NCI-H526 treated with DMSO at 0.1 percent for 48 hours (cell line): ENCODE measurements around the gene NDUFS3.
"Not testable (repeated sequence)": the region's sequence is repeated elsewhere in the genome, so short reads cannot be mapped to it uniquely, and the experiment has no call there.

Source experiments
- DNase-seq: peaks from one replicate; lab custom pipeline; 2025; lab: John Stamatoyannopoulos, UW

Gene NDUFS3

DNA sequence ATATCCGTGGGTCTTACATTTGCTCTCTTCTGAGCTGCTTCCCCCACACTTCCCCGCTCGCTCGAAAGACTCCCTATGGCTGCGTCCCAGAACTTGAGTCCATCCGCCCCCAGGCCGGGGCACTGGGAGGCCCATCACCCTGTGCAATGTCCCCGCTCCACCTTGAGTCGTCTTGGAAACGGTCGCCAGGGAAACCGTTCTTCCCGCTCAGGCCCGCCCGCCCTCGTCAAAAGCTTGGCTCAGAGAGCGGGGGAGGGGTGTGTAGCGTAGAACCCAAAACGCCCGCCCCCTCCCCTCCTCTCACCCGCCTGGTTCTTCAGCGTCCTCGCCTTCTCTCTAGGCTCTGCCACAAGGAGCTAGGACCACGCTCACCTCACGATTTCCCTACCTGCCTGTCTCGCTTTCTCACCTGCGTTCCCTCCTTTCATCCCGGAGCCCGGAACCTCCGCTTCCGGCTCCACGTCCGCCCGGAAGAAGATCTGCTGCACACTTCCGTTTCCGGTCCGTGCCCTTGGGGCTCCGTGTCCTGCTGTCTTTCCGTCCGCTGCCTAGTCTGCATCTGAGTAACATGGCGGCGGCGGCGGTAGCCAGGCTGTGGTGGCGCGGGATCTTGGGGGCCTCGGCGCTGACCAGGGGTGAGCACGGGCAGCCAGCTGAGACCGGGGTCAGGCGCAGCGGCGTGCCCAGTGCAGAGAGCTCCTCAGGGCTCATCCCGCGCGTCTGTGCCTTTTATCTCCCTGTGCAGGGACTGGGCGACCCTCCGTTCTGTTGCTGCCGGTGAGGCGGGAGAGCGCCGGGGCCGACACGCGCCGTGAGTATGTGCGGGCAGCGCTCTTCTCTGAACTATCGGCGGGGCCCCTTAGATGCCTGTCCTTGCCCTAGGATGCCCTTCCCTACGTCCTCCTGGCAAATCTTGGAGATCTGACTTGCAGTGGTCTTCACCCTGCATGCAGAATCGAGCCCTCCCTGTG is at the start of gene NDUFS3, which contains the start of gene KBTBD4:
Gene NDUFS3 (plus strand): TSS at position 551 of the 971 bp plus-strand sequence. CDS start 18 bp downstream, at position 569.
Gene KBTBD4 (minus strand): TSS at position 447 of the 971 bp plus-strand sequence. CDS start 19 bp downstream, at position 428.
- peak; percentile 95 for DNase-seq

DNA sequence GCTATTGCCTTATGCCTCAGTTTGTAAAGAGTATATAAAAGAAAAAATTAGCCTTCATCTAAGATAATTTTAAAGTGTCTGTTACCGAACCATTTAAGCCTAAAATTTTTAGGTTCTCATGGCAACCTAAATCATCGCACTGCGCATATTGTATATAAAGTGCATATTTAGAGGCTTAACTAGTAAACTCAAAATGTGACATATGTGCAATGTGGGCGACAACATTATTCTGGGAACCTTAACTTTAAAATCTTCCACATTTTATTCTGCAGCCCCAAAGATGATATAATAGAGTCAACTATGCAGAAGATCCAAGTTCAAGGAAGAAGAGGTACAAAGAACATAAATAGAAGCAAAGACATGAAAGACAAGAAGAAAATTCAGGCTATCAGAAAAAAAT is 48.9 kb upstream of the NDUFS3 start:
- no peak for DNase-seq

DNA sequence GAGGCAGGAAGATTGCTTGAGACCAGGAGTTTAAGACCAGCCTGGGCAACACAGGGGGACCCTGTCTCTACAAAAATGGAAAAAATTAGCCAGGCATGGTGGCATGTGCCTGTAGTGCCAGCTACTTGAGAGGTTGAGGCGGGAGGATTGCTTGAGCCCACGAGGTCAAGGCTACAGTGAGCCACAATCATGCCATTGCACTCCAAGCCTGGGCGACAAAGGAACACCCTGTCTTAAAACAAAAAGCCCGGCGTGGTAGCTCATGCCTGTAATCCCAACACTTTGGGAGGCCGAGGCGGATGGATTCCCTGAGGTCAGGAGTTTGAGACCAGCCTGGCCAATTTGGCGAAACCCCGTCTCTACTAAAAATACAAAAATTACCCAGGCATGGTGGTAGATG is 48.2 kb upstream of the NDUFS3 start:
- not testable (repeated sequence) for DNase-seq

DNA sequence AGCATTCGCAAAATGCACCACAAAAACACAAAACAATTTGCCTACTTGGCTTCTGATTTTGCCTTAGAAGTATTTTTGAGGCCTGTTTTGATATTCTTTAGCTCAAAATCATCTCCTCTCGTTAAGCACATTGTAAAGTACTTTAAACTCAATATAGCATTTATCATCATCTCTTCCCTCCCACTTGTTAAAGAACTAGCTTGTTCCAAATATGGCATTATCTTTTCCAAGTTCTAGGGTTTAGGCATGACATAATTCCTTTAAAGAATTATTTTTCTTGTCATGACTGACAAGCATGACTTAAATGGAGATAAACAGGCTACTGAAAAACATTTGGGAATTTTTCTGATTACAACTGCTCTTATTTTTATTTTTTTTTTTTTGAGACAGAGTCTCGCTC is 47.2 kb upstream of the NDUFS3 start:
- no peak for DNase-seq

DNA sequence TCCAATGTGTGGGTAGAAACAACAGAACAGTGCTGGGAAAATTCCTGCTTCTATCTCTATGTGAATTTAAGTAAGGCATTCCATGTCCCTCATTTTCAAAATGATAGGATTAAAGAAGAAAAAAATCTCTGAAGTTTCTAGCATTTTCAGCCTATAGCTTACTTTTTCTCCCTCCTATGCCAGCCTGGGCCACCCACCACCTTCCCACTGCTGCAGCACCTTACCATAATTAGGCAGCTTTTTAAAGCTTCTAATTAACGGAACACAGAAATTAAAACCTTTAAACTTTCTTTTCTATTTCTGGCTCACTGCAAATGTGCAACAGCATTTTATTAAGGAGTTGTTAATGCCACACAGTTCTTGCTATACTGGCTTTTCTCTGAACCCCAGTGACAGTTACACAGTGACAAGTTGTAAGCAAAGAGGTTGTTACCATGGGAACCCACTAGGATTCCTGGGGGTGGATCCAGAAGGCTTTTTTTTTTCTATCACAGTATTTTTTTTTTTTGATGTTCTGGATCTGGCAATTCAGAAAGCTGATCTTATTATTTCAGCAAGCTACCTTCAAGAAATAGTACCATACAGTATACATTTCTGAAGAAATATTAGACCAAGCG is 46.2 kb upstream of the NDUFS3 start:
- no peak for DNase-seq

DNA sequence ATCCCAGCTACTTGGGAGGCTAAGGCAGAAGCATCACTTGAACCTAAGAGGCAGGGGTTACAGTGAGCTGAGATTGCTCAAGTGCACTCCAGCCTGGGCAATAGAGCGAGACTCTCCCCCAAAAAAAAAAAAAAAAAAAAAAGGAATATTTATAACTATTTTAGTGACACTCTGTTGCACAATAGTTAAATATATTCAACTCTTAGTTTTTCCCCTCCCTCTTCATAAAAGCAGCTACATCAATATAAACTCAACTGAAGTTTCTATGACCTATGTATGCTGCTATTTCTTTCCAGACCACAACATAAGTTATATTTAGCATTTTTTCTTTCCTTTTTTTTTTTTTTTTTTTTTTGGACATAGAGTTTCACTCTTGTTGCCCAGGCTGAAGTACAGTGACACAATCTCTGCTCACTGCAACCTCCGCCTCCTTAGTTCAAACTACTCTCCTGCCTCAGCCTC is 45.2 kb upstream of the NDUFS3 start:
- no peak for DNase-seq

DNA sequence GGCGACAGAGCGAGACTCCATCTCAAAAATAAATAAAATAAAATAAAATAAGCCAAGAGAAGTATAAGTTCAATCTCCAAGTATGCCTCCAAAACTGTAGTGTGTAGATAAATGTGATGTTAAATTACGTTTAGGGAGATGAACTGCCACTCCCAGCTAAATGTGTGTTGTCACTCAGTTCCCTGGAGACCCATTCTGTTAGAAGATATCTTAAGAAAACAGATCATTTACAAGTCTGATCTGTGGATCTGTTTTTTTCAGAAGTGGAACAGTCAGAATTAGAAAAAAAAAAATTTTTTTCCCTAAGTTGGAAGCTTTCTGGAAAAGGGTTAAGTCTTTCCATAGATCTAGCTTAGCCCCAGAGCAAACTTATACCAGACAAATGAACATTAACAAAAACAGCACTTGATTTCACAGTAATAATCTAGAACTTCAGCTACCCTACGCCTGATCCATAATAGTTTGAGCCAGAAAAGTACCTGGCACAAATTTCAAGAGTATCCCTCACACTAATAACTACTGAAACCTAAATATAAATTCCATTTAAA is 44.1 kb upstream of the NDUFS3 start:
- DNase-seq, result no peak

DNA sequence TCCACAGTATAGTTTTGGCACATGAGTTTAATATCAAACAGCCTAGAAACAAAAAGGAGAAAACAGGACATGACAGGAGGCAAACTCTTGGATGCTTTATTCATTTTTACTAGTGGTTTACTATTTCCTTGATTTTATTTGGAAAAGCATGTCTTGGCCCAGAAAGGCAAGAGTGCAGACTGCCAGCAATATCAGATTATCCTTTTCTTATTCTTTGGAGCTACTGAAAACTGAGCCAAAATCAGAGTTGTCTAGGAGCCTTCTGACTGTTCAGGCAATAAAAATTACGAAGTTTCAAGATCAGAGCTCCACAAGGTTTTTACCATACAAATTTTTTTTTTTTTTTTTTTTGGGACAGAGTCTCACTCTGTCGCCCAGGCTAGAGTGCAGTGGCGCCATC is 42.0 kb upstream of the NDUFS3 start:
- DNase-seq, result no peak

DNA sequence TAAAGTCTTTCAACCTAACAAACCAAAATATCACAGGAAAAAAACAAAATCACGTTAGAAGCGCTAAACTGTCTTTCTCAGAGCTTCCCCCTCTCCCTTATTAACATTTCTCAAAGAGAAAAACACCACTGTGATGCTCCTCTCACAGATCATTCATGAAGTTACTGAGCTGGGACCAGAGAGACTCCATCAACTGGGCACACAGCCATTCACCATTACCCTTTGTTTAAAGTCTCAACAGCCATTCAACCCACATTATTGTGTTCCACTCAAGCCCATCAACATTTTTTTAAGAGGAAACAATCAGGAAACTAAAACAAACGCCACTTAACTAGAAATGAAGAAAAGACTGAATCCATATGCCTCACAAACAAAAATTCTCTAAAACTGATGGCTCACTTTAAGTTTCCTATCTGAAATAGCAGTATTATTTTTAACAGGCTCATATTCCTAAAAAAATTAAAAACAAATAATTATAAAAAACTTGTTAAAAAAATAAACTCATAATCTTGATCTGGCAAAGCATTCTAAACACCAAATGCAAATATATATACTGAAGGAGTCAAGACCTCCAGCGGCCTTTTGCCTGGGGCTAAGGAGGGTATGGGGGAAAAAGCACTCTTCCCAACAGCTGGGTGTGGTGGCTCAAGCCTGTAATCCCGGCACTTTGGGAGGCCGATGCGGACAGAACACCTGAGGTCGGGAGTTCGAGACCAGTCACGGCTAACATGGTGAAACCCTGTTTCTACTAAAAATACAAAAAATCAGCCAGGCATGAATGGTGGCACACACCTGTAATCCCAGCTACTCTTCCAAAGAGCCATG is 39.9 kb upstream of the NDUFS3 start:
- no peak for DNase-seq

DNA sequence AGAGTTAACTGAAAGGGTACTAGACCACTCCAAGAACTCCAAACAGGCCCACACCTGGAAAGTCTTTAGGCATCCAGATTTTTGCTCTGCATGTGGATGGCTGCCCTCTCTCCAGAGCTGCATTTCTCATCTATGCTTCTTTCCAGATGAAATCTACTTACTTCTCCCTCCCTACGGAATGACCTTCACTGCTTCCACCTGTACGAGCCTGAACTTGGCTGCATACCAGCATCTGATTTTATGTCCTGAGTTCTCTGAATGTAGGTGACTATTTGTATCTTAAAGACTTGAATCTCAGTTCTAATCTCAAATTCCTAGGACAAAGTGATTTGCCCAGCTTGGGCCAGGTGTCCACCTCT is 39.2 kb upstream of the NDUFS3 start:
- DNase-seq, result no peak

DNA sequence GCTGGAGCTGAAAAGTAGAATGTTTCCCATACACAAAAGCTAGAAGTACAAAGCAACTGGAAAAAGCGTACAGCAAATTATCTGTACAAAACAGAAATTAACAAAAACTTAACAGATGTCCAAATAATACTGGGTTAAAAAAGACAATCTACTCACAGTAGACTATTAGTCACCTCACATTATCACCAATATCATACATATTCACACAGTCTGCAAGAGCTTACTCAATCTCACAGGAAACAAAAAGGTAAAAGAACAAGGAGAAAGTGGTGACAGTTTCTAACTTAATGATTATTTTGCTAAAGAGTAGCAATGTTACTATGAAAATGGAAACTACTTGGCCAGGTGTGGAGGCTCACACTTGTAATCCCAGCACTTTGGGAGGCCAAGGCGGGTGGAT is 37.8 kb upstream of the NDUFS3 start:
- DNase-seq, result no peak

DNA sequence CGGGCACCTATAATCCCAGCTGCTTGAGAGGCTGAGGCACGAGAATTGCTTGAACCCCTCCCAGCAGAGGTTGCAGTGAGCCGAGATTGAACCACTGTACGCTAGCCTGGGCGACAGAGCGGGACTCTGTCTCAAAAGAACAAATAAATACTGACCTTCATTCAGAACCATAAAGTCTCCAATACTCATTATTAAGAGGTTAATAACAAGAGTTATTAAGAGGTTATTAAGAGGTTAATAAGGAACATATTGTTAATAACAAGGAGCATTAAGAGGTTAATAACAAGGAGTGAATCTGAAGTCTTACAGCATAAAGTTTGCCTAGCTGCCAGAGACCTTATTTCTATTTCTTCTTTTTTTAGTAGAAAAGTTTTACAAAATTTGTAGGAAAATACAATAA is 33.6 kb upstream of the NDUFS3 start:
- no peak for DNase-seq

DNA sequence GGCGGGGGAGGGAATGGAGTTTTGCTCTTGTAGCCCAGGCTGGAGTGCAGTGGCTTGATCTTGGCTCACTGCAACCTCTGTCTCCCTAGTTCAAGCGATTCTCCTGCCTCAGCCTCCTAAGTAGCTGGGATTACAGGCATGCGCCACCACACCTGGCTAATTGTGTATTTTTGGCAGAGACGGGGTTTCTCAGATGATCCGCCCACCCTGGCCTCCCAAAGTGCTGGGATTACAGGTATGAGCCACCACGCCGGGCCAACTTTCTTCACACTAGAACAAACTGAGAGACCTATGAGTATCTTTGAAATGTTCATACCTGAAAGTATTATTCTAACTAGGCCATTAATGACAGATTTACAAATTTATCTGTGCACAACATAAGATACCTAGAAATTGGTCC is 32.6 kb upstream of the NDUFS3 start:
- DNase-seq, result not testable (repeated sequence)

DNA sequence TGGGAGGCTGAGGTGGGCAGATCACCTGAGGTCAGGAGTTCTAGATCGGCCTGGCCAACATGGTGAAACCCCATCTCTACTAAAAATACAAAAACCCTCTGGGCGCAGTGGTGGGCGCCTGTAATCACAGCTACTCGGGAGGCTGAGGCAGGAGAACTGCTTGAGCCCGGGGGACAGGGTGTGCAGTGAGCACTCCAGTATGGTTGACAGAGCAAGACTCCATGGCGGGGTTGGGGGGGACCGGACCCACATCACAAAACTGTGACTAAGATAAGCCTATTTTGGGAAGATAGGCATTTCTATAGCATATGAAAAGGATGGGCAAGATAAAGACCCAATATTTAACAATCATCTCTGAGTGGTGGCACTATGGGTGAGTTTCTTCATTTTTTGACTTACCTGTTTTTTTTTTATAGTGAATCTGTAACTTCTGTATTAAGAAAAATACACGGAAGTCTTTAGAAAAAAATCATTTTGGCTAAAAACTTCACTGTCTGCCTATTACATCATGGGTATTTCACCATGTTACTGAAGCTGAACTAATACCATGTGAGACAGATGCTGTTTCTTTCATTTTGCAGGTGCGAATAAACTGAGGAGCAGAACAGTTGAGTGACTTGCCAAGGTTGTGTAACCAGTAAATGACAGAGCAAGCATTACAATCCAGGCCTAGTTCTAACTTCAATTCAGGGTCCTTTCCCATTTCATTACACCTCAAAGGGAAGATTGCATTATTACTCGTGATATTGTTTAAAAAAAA is 28.4 kb upstream of the NDUFS3 start:
- no peak for DNase-seq

DNA sequence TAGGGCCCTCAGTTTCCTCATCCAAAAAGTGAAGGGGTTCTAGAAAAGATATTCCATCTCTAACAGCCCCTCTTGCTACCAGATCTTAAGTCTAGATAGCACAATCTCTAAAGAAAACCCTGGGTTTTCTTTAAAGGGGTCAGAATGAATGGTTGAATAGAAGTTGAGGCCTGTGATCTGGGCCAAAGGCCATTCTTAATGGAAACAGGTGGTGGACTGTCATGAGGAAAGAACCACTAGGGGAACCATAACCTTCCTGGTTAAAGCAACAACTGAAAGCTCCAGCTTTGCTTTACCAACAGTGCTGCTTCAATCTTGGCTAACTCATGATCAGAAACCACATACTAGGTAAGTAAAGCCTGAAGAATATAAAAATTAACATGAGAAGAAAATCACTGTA is 27.8 kb upstream of the NDUFS3 start:
- no peak for DNase-seq

DNA sequence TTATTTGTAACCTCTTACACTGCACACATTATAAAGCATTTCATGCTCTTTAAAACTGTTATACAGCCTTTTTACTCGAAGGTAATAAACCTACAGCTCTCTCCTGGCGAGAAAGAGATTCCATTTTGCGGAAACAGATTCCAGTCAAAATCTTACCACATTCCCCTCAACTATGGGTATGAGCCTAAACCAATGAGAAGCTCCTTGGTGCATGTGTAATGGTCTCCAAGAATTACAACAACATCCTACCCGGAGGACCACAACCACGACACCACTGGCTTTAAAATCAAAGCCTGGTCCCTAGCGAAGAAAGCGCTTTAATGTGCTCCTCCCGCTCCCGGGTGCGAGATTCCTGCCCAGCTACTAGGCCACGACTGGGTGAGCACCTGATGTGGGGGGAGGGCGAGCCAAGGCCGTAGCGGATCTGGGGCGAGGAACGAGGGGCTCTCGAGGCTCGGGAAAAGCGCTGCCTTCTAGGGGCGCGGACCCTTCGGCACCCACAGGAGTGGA is 26.8 kb upstream of the NDUFS3 start:
- DNase-seq, result peak; percentile 33

DNA sequence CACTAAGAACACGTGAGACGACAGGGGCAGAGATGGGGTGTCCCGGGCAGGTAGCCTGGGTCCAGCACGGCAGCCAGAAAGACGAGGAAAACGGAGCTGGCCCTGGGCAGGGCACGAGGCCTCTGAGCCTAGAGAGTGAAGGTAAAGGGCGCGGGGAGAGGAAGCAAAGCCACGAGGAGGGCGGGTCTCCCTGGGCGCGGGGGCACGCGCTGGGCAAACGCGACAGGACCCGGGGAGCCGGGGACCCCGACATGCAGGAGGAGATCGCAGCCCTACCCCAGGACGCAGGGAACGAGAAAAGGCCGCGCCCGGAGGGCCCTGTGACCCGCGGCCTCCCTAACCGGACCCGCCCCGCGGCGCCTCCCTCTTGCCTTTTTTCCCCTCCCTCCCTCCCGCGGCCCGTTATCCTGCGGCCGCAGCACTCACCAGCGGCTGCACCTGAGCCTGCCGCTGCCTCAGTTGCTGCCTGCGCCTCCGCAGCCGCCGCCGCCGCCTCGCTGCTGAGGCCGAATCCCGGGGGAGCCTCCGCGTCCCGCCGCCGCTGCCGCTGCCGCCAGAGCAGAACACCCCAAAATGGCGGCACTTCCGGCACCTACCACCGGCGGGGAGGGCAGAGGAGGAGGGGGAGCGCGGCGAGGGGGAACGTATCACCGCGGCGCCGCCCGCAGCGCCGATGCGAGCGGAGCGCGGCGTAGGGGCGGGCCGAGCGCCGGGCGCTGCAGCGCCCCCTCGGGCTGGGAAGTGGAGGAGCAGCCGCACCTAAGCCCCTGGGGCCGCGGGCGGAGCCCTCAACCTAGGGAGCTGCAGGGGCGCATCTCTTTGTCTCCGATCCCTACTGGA is 26.1 kb upstream of the NDUFS3 start, which contains the start of gene CELF1:
Gene CELF1 (minus strand): TSS at position 567 of the 840 bp plus-strand sequence. CDS start 53,609 bp downstream, outside the sequence.
- DNase-seq, result peak; percentile 94

DNA sequence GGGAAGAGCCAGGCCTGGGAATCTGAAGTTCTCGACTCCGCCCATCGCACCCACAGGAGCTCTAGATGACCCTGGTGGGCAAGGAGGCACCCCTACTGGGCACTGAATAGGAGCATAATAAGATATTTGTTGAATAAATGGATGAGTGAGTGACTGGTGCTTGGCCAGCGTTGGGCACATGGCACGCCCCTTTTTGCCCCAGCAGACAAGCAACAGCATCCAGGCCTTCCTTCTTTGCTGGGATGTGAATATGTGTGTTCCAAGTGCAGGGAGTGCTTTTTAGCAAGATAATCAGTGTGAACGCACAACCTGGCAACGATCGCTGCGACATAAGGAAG is 25.5 kb upstream of the NDUFS3 start:
- DNase-seq, result peak; percentile 94

DNA sequence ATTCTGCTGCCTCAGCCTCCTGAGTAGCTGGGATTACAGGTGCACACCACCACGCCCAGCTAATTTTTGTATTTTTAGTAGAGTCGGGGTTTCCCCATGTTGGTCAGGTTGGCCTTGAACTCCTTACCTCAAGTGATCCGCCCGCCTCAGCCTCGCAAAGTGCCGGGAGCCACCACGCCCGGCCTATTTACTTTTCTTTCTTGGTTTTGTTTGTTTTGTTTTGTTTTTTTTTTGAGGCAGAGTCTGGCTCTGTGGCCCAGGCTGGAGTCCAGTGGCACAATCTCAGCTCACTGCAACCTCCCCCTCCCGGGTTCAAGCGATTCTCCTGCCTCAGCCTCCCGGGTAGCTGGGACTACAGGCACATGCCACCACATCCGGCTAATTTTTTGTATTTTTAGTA is 21.9 kb upstream of the NDUFS3 start:
- DNase-seq, result not testable (repeated sequence)

DNA sequence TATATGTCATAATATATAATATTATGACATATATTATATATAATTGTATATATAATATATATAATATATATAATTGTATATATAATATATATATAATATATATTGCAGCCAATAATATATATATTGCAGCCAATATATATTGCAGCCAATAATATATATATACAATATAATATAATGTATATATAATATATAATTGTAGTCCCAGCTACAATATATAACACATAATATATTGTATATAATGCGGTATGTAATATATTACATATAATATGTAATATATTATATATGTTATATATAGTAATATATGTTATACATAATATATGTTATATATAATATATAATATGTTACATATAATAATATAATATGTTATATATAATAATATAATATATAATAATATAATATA is 20.2 kb upstream of the NDUFS3 start:
- DNase-seq, result no peak
